Activated CD8-positive, alpha-beta memory T cell treated with anti-CD3 and anti-CD28 coated beads, Interleukin-2, amount 10 ng/mL, durations not matched to agents 7 days and 5 days (primary cell): ENCODE results near the gene CYP26C1. TPM values are rescaled to one million over a fixed set of nuclear protein-coding genes. Genes with fewer than 3 reads are reported as not detected.
"Not testable (repeated sequence)": the region's sequence is repeated elsewhere in the genome, so short reads cannot be mapped to it uniquely, and the experiment has no call there.

Source experiments
- ATAC-seq: fragments of 150-1000 bp; cut with Tn5 transposase; one replicate; pipeline ENCODE4 v1.10.0; 2021; ENCODE audit warnings: moderate library complexity
- CTCF ChIA-PET: fragments of 350-600 bp; sonication (Branson Sonifier 250); formaldehyde crosslinking; loops from one replicate; lab custom pipeline; 2021; ENCODE audit warnings: antibody characterized with exemption; lab: Charles Lee
- DNase-seq: peaks from one replicate; pipeline ENCODE4 v3.0.0-alpha.2; 2020
- H3K27ac Mint-ChIP-seq: one replicate; pipeline ENCODE4 v1.8.0; 2021; ENCODE audit warnings: mild to moderate bottlenecking, mixed read lengths
- H3K27me3 Mint-ChIP-seq: one replicate; pipeline ENCODE4 v1.8.0; 2021; ENCODE audit warnings: mixed read lengths
- H3K36me3 Mint-ChIP-seq: one replicate; pipeline ENCODE4 v1.8.0; 2021; ENCODE audit warnings: mild to moderate bottlenecking, mixed read lengths
- H3K4me1 Mint-ChIP-seq: one replicate; pipeline ENCODE4 v1.8.0; 2021; ENCODE audit warnings: mixed read lengths
- H3K4me3 Mint-ChIP-seq: one replicate; pipeline ENCODE4 v1.8.0; 2021; ENCODE audit warnings: mild to moderate bottlenecking, moderate library complexity, mixed read lengths
- H3K9me3 Mint-ChIP-seq: one replicate; pipeline ENCODE4 v1.8.0; 2022; ENCODE audit warnings: low read depth, mixed read lengths
- total RNA-seq, 2 experiments: library from RNA; stranded (reverse); gene quantifications; one replicate each; pipeline ENCODE4 v1.2.3, GENCODE V29; 2021

Gene CYP26C1
- total RNA-seq, 2 experiments from 2014 or later, result 0.05 to 0.18 TPM

DNA sequence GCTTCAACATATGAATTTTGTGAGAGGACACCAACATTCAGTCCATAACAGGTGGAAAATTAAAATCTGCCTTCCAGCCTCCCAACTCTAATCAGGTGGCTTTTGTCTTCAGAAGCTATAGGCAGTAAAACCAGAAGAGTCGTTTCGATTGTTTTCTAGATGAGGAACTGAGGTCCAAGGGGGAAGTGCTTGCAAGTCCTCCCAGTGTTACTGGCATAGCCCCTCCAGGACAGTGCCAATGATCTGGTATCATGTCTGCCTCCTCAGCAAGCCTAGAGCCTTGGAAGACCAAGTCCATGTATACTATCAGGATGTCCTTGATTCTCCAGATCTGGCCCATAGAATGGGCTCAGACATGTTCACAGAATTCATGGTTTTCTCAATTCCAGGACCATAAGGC is 30.0 kb downstream of the CYP26C1 start:
- no peak for ATAC-seq
- no peaks in the 10 kb centered on the region for H3K36me3 Mint-ChIP-seq
- no peak overlapping the region for H3K27ac Mint-ChIP-seq
- CTCF ChIA-PET, result no interaction called here
- no peak for DNase-seq
- no peaks in the 10 kb centered on the region for H3K9me3 Mint-ChIP-seq
- H3K4me3 Mint-ChIP-seq, result no peak overlapping the region
- H3K27me3 Mint-ChIP-seq, result peaks cover 17% of the 10 kb centered on the region
- H3K4me1 Mint-ChIP-seq, result no peaks in the 10 kb centered on the region

GRCh38 chr10:93091960-93092359 is 31.4 kb downstream of the CYP26C1 start:
- CTCF ChIA-PET, result no interaction called here
- H3K4me3 Mint-ChIP-seq, result no peak overlapping the region

DNA sequence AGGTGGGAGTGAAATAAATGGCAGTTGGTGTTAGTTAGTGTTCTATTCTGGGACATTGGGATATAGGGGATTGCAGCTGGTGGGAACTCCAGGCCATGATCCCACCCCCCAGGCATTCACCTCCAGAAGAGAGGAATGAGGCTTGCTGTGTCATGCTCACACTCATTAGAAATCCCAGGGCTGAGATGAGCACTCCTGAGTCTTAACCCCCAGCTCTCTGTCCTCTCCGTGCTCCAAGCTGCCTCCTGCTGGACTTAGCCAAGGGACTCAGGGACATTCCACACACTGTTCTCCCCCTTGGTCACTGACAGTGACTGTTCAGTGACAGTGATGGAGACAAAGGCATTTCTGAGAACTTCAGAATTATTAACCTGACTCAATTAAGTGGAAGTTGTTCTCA is 34.6 kb downstream of the CYP26C1 start:
- Mint-ChIP-seq H3K36me3 (no peaks in the 10 kb centered on the region), H3K9me3 (no peaks in the 10 kb centered on the region), H3K27ac (no peak overlapping the region), H3K4me3 (no peak overlapping the region), H3K27me3 (peaks cover 11% of the 10 kb centered on the region), H3K4me1 (no peaks in the 10 kb centered on the region)
- no peak for ATAC-seq
- no peak for DNase-seq
- CTCF ChIA-PET, result no interaction called here

More at GRCh38 chr10:93091960-93092359, 31.4 kb downstream of the CYP26C1 start:
- Mint-ChIP-seq H3K27ac (no peak overlapping the region), H3K4me1 (no peaks in the 10 kb centered on the region), H3K27me3 (peaks cover 17% of the 10 kb centered on the region), H3K36me3 (no peaks in the 10 kb centered on the region), H3K9me3 (no peaks in the 10 kb centered on the region)
- DNase-seq (no peak), ATAC-seq (no peak)

GRCh38 chr10:93096901-93097300 is 36.3 kb downstream of the CYP26C1 start:
- no peaks in the 10 kb centered on the region for H3K4me1 Mint-ChIP-seq
- ATAC-seq (no peak), DNase-seq (no peak)
- no peak overlapping the region for H3K27ac Mint-ChIP-seq
- CTCF ChIA-PET, result no interaction called here
- no peaks in the 10 kb centered on the region for H3K36me3 Mint-ChIP-seq
- no peak overlapping the region for H3K4me3 Mint-ChIP-seq
- peaks cover 10% of the 10 kb centered on the region for H3K27me3 Mint-ChIP-seq
- no peaks in the 10 kb centered on the region for H3K9me3 Mint-ChIP-seq

GRCh38 chr10:93097386-93097785 is 36.8 kb downstream of the CYP26C1 start:
- Mint-ChIP-seq H3K27me3 (peaks cover 10% of the 10 kb centered on the region), H3K4me1 (no peaks in the 10 kb centered on the region), H3K4me3 (no peak overlapping the region), H3K27ac (no peak overlapping the region), H3K36me3 (no peaks in the 10 kb centered on the region), H3K9me3 (no peaks in the 10 kb centered on the region)
- no peak for ATAC-seq
- no peak for DNase-seq
- CTCF ChIA-PET, result no interaction called here

GRCh38 chr10:93098816-93099215 is 38.2 kb downstream of the CYP26C1 start:
- Mint-ChIP-seq H3K4me1 (no peaks in the 10 kb centered on the region), H3K27ac (no peak overlapping the region), H3K9me3 (no peaks in the 10 kb centered on the region), H3K27me3 (peaks cover 12% of the 10 kb centered on the region), H3K36me3 (no peaks in the 10 kb centered on the region), H3K4me3 (no peak overlapping the region)
- DNase-seq (no peak), ATAC-seq (no peak)
- CTCF ChIA-PET, result no interaction called here

- DNase-seq, result no peak
- H3K4me1 Mint-ChIP-seq, result no peaks in the 10 kb centered on the region
- H3K36me3 Mint-ChIP-seq, result no peaks in the 10 kb centered on the region
- H3K4me3 Mint-ChIP-seq, result no peak overlapping the region
- ATAC-seq, result no peak
- no peak overlapping the region for H3K27ac Mint-ChIP-seq
- peaks cover 13% of the 10 kb centered on the region for H3K27me3 Mint-ChIP-seq
- no peaks in the 10 kb centered on the region for H3K9me3 Mint-ChIP-seq
- CTCF ChIA-PET, result no interaction called here
Measured at GRCh38 chr10:93099670-93100069, 39.1 kb downstream of the CYP26C1 start.

GRCh38 chr10:93101148-93101547 is 40.5 kb downstream of the CYP26C1 start:
- not testable (repeated sequence) for H3K4me1 Mint-ChIP-seq, H3K27ac Mint-ChIP-seq, H3K9me3 Mint-ChIP-seq, H3K36me3 Mint-ChIP-seq, ATAC-seq, H3K4me3 Mint-ChIP-seq, DNase-seq
- CTCF ChIA-PET, result interaction anchor here (0.7 kb wide), 1 partner anchor 12 kb away, joined by 3 read pairs; no protein-coding TSS in a partner anchor
- H3K27me3 Mint-ChIP-seq, result peaks cover 13% of the 10 kb centered on the region

DNA sequence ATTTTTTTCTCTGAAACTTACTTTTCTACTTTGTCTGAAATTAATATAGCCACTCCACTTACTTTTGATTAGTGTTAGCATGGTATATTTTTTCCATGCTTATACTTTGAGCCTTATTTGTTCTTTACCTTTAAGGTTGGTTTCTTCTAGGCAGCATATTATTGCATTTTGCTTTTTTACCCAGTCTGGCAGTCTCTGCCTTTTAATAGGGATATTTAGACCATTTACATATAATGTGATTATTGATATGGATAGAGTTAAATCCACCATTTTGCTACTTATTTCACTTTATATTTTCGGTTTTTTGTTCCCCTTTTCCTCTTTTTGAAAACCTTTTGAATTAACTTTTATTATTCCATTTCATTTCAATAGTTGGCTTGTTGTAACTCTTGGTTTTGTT is 43.4 kb downstream of the CYP26C1 start:
- CTCF ChIA-PET, result interaction anchor here (1.6 kb wide), 1 partner anchor 12 kb away, joined by 6 read pairs; no protein-coding TSS in a partner anchor
- H3K27ac Mint-ChIP-seq, result no peak overlapping the region
- H3K4me3 Mint-ChIP-seq, result no peak overlapping the region
- H3K36me3 Mint-ChIP-seq, result no peaks in the 10 kb centered on the region
- H3K27me3 Mint-ChIP-seq, result peaks cover 13% of the 10 kb centered on the region
- no peaks in the 10 kb centered on the region for H3K9me3 Mint-ChIP-seq
- DNase-seq (no peak), ATAC-seq (no peak)
- H3K4me1 Mint-ChIP-seq, result no peaks in the 10 kb centered on the region

DNA sequence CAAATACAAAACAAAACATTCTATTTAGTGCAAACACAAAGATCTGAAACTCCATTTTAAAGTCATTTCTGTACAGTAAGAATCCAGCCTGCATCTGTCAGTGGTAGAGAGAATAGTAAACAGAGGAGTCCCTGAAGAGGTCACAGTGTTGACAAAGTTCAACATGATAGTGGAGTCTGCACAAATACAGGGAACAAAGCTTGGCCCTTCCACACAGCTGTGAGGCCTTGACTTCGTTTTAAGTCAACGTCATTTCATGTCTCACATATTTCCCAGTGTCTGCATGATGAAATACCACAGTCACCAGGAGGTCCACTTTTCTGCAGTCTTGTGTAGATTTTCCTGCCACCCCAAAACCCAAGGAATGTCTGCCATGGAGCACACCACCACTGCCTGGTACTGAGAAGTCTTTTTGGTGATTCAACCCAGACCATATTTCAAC is 46.1 kb downstream of the CYP26C1 start:
- Mint-ChIP-seq H3K9me3 (no peaks in the 10 kb centered on the region), H3K4me3 (no peak overlapping the region)

GRCh38 chr10:93110472-93111146 is 50.0 kb downstream of the CYP26C1 start:
- ATAC-seq, result no peak
- CTCF ChIA-PET, result no interaction called here
- H3K27me3 Mint-ChIP-seq, result peaks cover 24% of the 10 kb centered on the region

More for the DNA sequence above, 46.1 kb downstream of the CYP26C1 start:
- DNase-seq, result no peak
- CTCF ChIA-PET, result interaction anchor here (1.5 kb wide), 1 partner anchor 9 kb away, joined by 4 read pairs; no protein-coding TSS in a partner anchor
- no peaks in the 10 kb centered on the region for H3K4me1 Mint-ChIP-seq
- H3K27ac Mint-ChIP-seq, result no peak overlapping the region
- H3K27me3 Mint-ChIP-seq, result peaks cover 9% of the 10 kb centered on the region
- no peaks in the 10 kb centered on the region for H3K36me3 Mint-ChIP-seq
- ATAC-seq, result no peak

GRCh38 chr10:93113042-93113441 is 52.4 kb downstream of the CYP26C1 start:
- DNase-seq (no peak), ATAC-seq (no peak)
- Mint-ChIP-seq H3K4me3 (no peak overlapping the region), H3K36me3 (no peaks in the 10 kb centered on the region), H3K27me3 (peaks cover 24% of the 10 kb centered on the region), H3K9me3 (no peaks in the 10 kb centered on the region), H3K27ac (no peak overlapping the region), H3K4me1 (peaks cover 4% of the 10 kb centered on the region)
- CTCF ChIA-PET, result no interaction called here

More at GRCh38 chr10:93110472-93111146, 50.0 kb downstream of the CYP26C1 start:
- Mint-ChIP-seq H3K4me1 (peaks cover 3% of the 10 kb centered on the region), H3K9me3 (no peaks in the 10 kb centered on the region), H3K27ac (no peak overlapping the region), H3K36me3 (no peaks in the 10 kb centered on the region), H3K4me3 (no peak overlapping the region)
- DNase-seq, result no peak

DNA sequence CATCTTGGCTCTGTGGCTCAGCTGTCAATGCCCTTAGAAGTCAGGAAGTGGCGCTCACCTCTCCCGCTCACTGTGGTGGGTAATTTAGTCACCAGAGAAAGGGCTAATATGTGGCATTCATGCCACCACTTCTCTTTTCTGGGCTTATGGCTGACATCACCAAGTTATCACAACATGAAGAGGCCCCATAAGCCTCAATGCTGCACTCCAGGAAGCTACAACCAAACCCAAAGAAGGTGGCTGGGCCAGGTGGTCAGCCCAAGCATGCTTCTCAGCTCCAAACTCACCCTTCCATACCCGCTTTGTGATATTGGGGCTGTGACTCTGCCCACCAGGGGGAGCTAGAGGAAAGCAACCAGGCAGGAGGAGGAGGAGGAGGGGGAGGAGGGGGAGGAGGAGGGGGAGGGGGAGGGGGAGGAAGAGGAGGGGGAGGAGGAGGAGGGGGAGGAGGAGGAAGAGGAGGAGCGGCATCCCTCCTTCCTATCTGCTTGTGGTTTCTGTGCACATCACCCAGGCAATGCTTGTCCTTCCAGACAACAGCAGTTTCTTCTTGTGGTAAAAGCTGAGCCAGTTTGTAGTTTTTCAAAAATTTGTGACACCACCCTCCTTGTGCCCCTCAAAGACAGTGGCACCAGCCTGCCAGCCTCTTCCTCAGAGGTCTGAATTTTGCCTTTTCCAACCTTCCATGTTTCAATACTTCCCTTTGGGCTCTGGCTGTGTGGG is 55.2 kb downstream of the CYP26C1 start:
- no peaks in the 10 kb centered on the region for H3K36me3 Mint-ChIP-seq
- H3K4me1 Mint-ChIP-seq, result peaks cover 4% of the 10 kb centered on the region
- no peaks in the 10 kb centered on the region for H3K9me3 Mint-ChIP-seq
- H3K27ac Mint-ChIP-seq, result no peak overlapping the region
- H3K4me3 Mint-ChIP-seq, result no peak overlapping the region
- CTCF ChIA-PET, result interaction anchor here (0.5 to 2.0 kb wide), 13 partner anchors 9 to 405 kb away, joined by 3 to 7 read pairs (median 5); no protein-coding TSS in a partner anchor
- DNase-seq (peak; percentile 72), ATAC-seq (peak; percentile 58)
- peaks cover 22% of the 10 kb centered on the region for H3K27me3 Mint-ChIP-seq
